AG09309 (cell line): ENCODE data around the gene POLE.

Source experiments
- DNase-seq: peaks from one replicate; pipeline ENCODE4 v3.0.0-alpha.2; 2010; ENCODE audit warnings: low read depth
- H3K4me3 ChIP-seq: 2 replicates; pipeline ENCODE4 v1.5.1; 2011; ENCODE audit warnings: mild to moderate bottlenecking, low read depth, low read length, moderate library complexity; ENCODE audit not compliant: control insufficient read depth
- TF ChIP-seq, protein P1 (sequence below): IDR thresholded peaks from 2 replicates; pipeline ENCODE4 v1.5.1; 2011; ENCODE audit warnings: mild to moderate bottlenecking, low read depth, low read length, inconsistent platforms; ENCODE audit not compliant: insufficient read depth, control insufficient read depth; ENCODE audit errors: missing control alignments

Gene POLE

DNA sequence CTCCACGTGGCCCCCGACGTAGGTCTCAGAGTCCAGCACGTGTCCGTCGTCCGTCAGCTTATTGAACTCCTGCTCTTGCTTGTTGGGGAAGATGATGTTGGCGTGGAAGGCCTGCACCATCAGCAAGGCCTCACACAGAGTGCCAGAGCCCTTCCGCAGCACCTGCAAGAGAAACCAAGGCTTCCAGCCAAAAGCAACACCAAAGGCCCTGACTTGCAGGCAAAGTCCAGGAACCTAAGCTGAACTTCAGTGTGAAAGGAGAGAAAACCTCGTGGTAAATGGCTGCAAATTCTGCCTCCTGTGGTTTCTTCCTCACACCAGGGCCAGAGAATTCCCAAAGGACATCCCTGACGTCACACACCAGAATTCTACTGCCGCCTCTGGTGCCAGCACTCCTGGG, 14.5 kb downstream of the POLE start:
- DNase-seq, result no peak
- H3K4me3 ChIP-seq, result no peak overlapping the region
- TF ChIP-seq, protein P1, sequence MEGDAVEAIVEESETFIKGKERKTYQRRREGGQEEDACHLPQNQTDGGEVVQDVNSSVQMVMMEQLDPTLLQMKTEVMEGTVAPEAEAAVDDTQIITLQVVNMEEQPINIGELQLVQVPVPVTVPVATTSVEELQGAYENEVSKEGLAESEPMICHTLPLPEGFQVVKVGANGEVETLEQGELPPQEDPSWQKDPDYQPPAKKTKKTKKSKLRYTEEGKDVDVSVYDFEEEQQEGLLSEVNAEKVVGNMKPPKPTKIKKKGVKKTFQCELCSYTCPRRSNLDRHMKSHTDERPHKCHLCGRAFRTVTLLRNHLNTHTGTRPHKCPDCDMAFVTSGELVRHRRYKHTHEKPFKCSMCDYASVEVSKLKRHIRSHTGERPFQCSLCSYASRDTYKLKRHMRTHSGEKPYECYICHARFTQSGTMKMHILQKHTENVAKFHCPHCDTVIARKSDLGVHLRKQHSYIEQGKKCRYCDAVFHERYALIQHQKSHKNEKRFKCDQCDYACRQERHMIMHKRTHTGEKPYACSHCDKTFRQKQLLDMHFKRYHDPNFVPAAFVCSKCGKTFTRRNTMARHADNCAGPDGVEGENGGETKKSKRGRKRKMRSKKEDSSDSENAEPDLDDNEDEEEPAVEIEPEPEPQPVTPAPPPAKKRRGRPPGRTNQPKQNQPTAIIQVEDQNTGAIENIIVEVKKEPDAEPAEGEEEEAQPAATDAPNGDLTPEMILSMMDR, result no peak

DNA sequence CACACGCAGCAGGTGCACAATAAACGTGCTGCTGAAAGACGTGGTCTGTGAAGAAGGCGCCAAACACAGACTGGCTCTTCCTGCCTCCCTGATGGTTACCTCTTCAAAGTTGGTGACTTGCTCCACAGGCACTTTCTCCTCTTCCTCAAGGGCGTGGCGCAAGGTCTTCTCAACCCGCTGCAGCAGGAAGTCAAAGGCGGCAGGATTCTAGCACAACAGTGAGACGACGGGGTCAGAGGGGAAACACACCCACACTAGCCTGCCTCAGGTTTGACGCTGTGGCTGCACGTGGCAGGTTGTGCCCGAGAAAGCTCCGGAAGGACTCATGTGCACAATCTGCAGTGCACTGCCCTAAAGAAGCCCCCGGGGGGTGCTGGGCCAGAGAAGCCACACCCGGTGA, 15.0 kb downstream of the POLE start:
- no peak for DNase-seq

DNA sequence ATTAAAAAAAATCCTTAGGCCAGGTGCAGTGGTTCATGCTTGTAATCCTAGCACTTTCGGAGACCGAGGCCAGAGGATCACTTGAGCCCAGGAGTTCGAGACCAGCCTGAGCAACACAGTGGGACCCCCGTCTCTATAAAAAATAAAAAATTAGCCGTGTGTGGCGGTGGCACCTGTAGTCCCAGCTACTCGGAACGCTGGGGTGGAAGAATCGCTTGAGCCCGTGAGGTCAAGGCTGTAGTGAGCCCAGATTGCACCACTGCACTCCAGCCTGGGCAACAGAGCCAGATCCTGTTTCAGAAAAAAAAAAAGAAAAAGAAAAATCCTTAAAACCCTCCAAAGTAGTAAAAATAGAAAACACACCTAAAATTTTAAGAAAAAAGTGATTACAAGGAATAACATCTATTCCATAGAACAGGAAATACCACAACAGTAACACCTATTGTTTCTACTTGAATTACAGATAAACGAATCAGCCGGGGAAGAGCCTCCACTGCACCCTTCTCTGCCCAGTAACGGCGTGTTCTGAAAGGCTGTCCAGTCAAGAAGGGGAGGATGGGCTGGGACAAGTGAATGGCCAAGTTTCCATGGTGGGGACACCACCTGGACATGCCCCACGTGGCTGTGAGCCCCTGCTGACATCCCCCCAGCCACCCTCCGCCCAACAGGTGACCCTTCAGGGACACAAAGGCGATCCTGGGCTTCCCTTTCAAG, 17.8 kb downstream of the POLE start:
- H3K4me3 ChIP-seq, result no peak overlapping the region
- TF ChIP-seq, protein P1, result no peak
- no peak for DNase-seq

More for the DNA sequence above, 15.0 kb downstream of the POLE start:
- H3K4me3 ChIP-seq, result no peak overlapping the region
- TF ChIP-seq, protein P1, result no peak

DNA sequence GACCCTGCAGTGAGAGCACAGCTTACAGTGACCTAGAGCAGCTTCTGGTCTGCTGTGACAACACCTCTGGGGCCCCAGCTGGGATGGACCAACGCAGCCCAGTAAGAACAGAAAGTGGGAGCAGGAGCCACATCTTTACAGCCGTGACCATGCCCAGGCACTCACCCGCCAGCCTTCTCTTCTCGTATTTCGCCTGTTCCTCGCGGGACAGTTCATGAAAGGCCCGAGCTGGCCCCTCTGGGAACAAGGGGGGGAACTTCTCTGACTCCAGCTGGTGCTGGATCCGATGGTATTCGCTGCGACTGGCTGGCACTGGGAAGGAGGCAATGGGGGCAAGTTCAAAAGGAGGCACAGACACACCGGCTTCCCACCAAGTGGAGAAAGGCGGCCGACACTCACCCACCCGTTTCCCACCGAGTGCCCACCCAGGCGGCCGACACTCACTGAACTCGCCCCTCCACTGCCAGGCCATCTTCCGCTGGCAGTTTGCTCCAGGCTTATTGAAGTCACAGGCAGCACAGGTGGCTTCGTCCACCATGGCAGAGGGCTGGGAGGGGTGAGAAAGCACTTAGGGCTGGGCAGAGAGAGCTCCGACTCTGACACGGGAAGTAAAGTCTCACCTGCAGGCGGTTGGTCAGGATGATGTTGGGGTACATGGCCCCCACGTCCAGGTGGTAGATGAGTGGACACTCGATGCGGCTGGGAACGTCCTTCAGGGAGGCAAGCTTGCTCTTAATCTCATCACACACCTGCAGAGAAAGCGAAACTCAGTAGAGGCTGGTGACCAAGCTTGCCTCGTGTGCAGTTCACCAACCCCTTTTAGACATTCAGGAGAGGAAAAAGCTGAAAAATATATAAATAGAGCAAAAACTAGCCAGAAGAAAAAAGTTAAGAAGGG, 18.7 kb downstream of the POLE start:
- TF ChIP-seq, protein P1, result no peak
- no peak for DNase-seq

DNA sequence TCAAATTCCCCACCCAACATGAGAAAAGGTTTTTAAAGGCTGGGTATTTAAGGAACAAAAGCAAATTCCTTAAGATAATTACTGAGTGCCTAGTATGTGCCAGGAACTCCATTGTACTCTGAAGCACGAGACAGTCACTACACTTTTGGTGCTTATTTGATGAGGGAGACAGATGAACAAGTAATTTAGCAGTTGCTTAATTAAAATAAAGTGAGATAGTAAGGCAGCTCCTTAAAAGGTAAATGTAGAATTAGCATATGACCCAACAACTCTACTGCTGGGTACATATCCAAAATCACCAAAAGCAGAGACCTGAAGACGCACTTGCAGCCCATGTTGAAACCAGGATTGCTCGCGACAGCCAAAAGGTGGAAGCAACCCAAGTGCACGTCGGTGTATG, 21.3 kb downstream of the POLE start:
- TF ChIP-seq, protein P1, result no peak
- DNase-seq, result no peak
- H3K4me3 ChIP-seq, result no peak overlapping the region

More for the DNA sequence above, 18.7 kb downstream of the POLE start:
- no peak overlapping the region for H3K4me3 ChIP-seq

DNA sequence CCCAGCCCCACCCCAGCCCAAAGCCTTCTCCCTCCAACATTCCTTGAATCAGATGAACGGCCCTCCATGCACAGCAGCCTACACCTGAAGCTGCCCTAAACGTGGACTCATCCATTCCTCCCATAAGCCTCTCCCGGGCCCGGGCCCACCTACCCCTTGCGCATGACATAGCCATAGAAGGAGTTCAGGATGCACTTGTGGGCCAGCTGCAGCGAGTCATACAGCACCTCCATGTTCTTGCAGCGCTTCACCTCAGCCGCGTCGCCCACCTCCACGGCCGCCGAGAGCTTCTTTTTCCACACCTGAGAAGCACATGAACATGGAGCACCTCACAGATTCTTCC, 22.0 kb downstream of the POLE start:
- TF ChIP-seq, protein P1, result no peak
- DNase-seq, result no peak
- no peak overlapping the region for H3K4me3 ChIP-seq
